ENCODE measurements around the gene AKR7A3. TPM values are rescaled to one million over a fixed set of nuclear protein-coding genes. Genes with fewer than 3 reads are reported as not detected.

The AKR7A3 gene
- total RNA-seq, 1 experiment from 2014 or later: 2.8 TPM

- Histone ChIP-seq H3K27me3 (replicated peaks; ENCODE audit: control insufficient read depth, insufficient read depth, low read length) (no peaks in the 10 kb centered on the region), H3K4me3 (ENCODE audit: low read depth, low read length) (no peak overlapping the region), H3K9me3 (no peaks in the 10 kb centered on the region), H3K36me3 (ENCODE audit: control insufficient read depth, insufficient read depth, low read length) (no peaks in the 10 kb centered on the region; the same call in 1 of the 2 replicates), H3K4me1 (no peaks in the 10 kb centered on the region)
- no peak for TF ChIP-seq CTCF (IDR thresholded peaks at IDR 0.05; ENCODE audit: insufficient read depth in 1 of 2, low read depth in 1 of 2, low read length in 1 of 2, severe bottlenecking in 1 of 2, unreplicated experiment in 1 of 2)
- H3K9me3 Mint-ChIP-seq (ENCODE audit: unreplicated experiment): no peaks in the 10 kb centered on the region
- H3K27me3 Mint-ChIP-seq (ENCODE audit: insufficient read depth, unreplicated experiment): no peaks in the 10 kb centered on the region
- no peak overlapping the region for H3K27ac Mint-ChIP-seq (ENCODE audit: unreplicated experiment)
- intact Hi-C loops (cut with micrococcal nuclease; ENCODE audit: unreplicated experiment): loop anchor here (10.0 kb wide), 1 partner anchor 55 kb away; the partner anchor contains the start of genes EMC1 and MRTO4
- H3K4me3 Mint-ChIP-seq (ENCODE audit: unreplicated experiment): no peak overlapping the region
- H3K36me3 Mint-ChIP-seq (ENCODE audit: insufficient read depth, unreplicated experiment): peaks cover 29% of the 10 kb centered on the region
- no TSS peak for BruUV-seq (replicated peaks)
- CTCF ChIA-PET: no interaction called here
- peaks cover 15% of the 10 kb centered on the region for H3K4me1 Mint-ChIP-seq (ENCODE audit: low read depth, unreplicated experiment)
- POLR2A ChIA-PET: no interaction called here
- no peak for DNase-seq
Measured at GRCh38 chr1:19310061-19310460, 21.5 kb upstream of the AKR7A3 start.

GRCh38 chr1:19309123-19309813 is 20.7 kb upstream of the AKR7A3 start:
- ChIA-PET POLR2A (no interaction called here), CTCF (no interaction called here)
- Histone ChIP-seq H3K4me1 (no peaks in the 10 kb centered on the region), H3K36me3 (ENCODE audit: control insufficient read depth, insufficient read depth, low read length) (no peaks in the 10 kb centered on the region; the same call in 1 of the 2 replicates), H3K4me3 (ENCODE audit: low read depth, low read length) (no peak overlapping the region), H3K27me3 (replicated peaks; ENCODE audit: control insufficient read depth, insufficient read depth, low read length) (no peaks in the 10 kb centered on the region), H3K9me3 (no peaks in the 10 kb centered on the region)
- intact Hi-C loops (cut with micrococcal nuclease; ENCODE audit: unreplicated experiment): no loop called here
- Mint-ChIP-seq H3K4me1 (ENCODE audit: low read depth, unreplicated experiment) (peaks cover 15% of the 10 kb centered on the region), H3K36me3 (ENCODE audit: insufficient read depth, unreplicated experiment) (peaks cover 36% of the 10 kb centered on the region), H3K9me3 (ENCODE audit: unreplicated experiment) (no peaks in the 10 kb centered on the region), H3K27ac (ENCODE audit: unreplicated experiment) (no peak overlapping the region), H3K4me3 (ENCODE audit: unreplicated experiment) (no peak overlapping the region), H3K27me3 (ENCODE audit: insufficient read depth, unreplicated experiment) (no peaks in the 10 kb centered on the region)
- no peak for TF ChIP-seq CTCF (IDR thresholded peaks at IDR 0.05; ENCODE audit: insufficient read depth in 1 of 2, low read depth in 1 of 2, low read length in 1 of 2, severe bottlenecking in 1 of 2, unreplicated experiment in 1 of 2)
- no peak for DNase-seq
- BruUV-seq (replicated peaks): no TSS peak

- ChIA-PET POLR2A (no interaction called here), CTCF (no interaction called here)
- Mint-ChIP-seq H3K36me3 (ENCODE audit: insufficient read depth, unreplicated experiment) (peaks cover 36% of the 10 kb centered on the region), H3K4me3 (ENCODE audit: unreplicated experiment) (no peak overlapping the region), H3K4me1 (ENCODE audit: low read depth, unreplicated experiment) (peaks cover 15% of the 10 kb centered on the region), H3K9me3 (ENCODE audit: unreplicated experiment) (no peaks in the 10 kb centered on the region), H3K27me3 (ENCODE audit: insufficient read depth, unreplicated experiment) (no peaks in the 10 kb centered on the region), H3K27ac (ENCODE audit: unreplicated experiment) (no peak overlapping the region)
- Histone ChIP-seq H3K36me3 (ENCODE audit: control insufficient read depth, insufficient read depth, low read length) (peaks cover under 1% of the 10 kb centered on the region; the same call in 1 of the 2 replicates), H3K4me1 (no peaks in the 10 kb centered on the region), H3K9me3 (no peaks in the 10 kb centered on the region), H3K27me3 (replicated peaks; ENCODE audit: control insufficient read depth, insufficient read depth, low read length) (no peaks in the 10 kb centered on the region), H3K4me3 (ENCODE audit: low read depth, low read length) (no peak overlapping the region)
- intact Hi-C loops (cut with micrococcal nuclease; ENCODE audit: unreplicated experiment): no loop called here
- no peak for TF ChIP-seq CTCF (IDR thresholded peaks at IDR 0.05; ENCODE audit: insufficient read depth in 1 of 2, low read depth in 1 of 2, low read length in 1 of 2, severe bottlenecking in 1 of 2, unreplicated experiment in 1 of 2)
- BruUV-seq (replicated peaks): no TSS peak
- no peak for DNase-seq
Measured at GRCh38 chr1:19308509-19308907, 19.9 kb upstream of the AKR7A3 start.

Measured in Caco-2 (cell line).